Adrenal gland (tissue), 12 donors: ENCODE results near the gene ARAF. TPM values are rescaled to one million over a fixed set of nuclear protein-coding genes. Genes with fewer than 3 reads are reported as not detected.
A peak's percentile ranks its signal among the peaks of the same experiment; 100 is the strongest.

Source experiments
- DNase-seq, 7 donors: peaks; one replicate each; pipeline ENCODE4 v3.0.0-alpha.2; 2019 to 2020
- H3K27ac ChIP-seq, 5 donors: fragments of 200-600 bp; sonication (generic) in 4 of 5; 1 replicate in 3 of 5; 2 replicates in 2 of 5; pipeline versions ENCODE4 v1.5.1 to v1.8.0; 2016 to 2020; ENCODE audit warnings: mild to moderate bottlenecking in 1 of 5
- H3K27me3 ChIP-seq: fragments of 200-600 bp; 2 replicates; pipeline ENCODE4 v1.8.0; 2021
- H3K36me3 ChIP-seq, 2 donors: fragments of 200-600 bp; replicated peaks in 1 of 2; 1 replicate in 1 of 2; 2 replicates in 1 of 2; pipeline versions ENCODE4 v1.5.1 to v1.8.0; 2018 to 2022
- H3K4me1 ChIP-seq, 2 donors: fragments of 200-600 bp; replicated peaks in 1 of 2; 1 replicate in 1 of 2; 2 replicates in 1 of 2; pipeline versions ENCODE4 v1.5.1 to v1.8.0; 2018 to 2021
- H3K4me3 ChIP-seq, 4 donors: fragments of 200-600 bp; sonication (generic) in 3 of 4; one replicate each; pipeline ENCODE4 v1.5.1; 2016 to 2018
- H3K9me3 ChIP-seq, 3 donors: fragments of 200-600 bp; sonication (generic) in 1 of 3; replicated peaks in 1 of 3; 1 replicate in 2 of 3; 2 replicates in 1 of 3; pipeline versions ENCODE4 v1.5.1 to v1.8.0; 2016 to 2021
- POLR2A ChIP-seq, 2 donors: fragments of 450-650 bp; IDR thresholded peaks; one replicate each; pipeline ENCODE4 v1.6.1; 2017; ENCODE audit warnings: antibody characterized with exemption in 2 of 2, mild to moderate bottlenecking in 2 of 2, moderate library complexity in 1 of 2
- WGBS, 4 donors: extraction: QIAGEN DNeasy Blood & Tissue Kit in 2 of 4; methylation state at CpG; one replicate each; pipeline versions ENCODE4 v1.1.5 to v1.1.7; 2013 to 2017; 5-methylcytosine and 5-hydroxymethylcytosine counted together
- intact Hi-C, 2 donors: fragments of 100-400 bp; cut with DNase I; formaldehyde crosslinking; loops; one replicate each; pipeline versions ENCODE4 v1.14.1 to v1.15.0; 2022 to 2023
- polyA plus RNA-seq, 3 donors: library from polyadenylated mRNA; stranded (reverse); fragments of 200-250 nt in 2 of 3; fragments of 350-450 nt in 1 of 3; fragmentation: Illumina TruSeq in 1 of 3; extraction: RNeasy Lipid Tissue Mini Kit (QIAGEN cat#74804) in 1 of 3; gene quantifications; one replicate each; pipeline ENCODE4 v1.2.3, GENCODE V29; 2013 to 2014
- total RNA-seq, 9 donors: library from RNA; depleted of rRNA in 4 of 9; stranded (reverse); fragments of >200 nt in 4 of 9; fragments of 120-200 nt in 1 of 9; fragmentation: NEBNext Ultra II Directional in 1 of 9; extraction: Animal tissue kit (Norgen Biotek cat#: 25700) in 1 of 9; gene quantifications; one replicate each; pipeline versions ENCODE4 v1.1.0 to v1.2.4, GENCODE V29; 2013 to 2023
- TF ChIP-seq, protein P1 (sequence below), 6 experiments: fragments of 450-650 bp in 4 of 6; fragments of 200-600 bp in 2 of 6; sonication (generic) in 1 of 6; IDR thresholded peaks; 1 replicate in 5 of 6; 2 replicates in 1 of 6; pipeline versions ENCODE4 v1.5.1 to v1.8.0; 2016 to 2021; ENCODE audit warnings: antibody characterized with exemption in 6 of 6, mild to moderate bottlenecking in 2 of 6, moderate library complexity in 1 of 6
- donor health status: healthy with polysubstance abuse.
- donor health status: Bipolar disorder and iron deficiency.
- donor health status: DM: yes; HTN: yes; CAD: no.
- donor health status: DM: no; HTN: no; CAD: no.
- donor health status: DM: no; HTN: no; CAD: no.
- donor health status: DM: yes; HTN: yes; CAD: no.

The ARAF gene
- total and polyA plus RNA-seq, 12 donors, result 31.2 to 113 (median 64.2) TPM

DNA sequence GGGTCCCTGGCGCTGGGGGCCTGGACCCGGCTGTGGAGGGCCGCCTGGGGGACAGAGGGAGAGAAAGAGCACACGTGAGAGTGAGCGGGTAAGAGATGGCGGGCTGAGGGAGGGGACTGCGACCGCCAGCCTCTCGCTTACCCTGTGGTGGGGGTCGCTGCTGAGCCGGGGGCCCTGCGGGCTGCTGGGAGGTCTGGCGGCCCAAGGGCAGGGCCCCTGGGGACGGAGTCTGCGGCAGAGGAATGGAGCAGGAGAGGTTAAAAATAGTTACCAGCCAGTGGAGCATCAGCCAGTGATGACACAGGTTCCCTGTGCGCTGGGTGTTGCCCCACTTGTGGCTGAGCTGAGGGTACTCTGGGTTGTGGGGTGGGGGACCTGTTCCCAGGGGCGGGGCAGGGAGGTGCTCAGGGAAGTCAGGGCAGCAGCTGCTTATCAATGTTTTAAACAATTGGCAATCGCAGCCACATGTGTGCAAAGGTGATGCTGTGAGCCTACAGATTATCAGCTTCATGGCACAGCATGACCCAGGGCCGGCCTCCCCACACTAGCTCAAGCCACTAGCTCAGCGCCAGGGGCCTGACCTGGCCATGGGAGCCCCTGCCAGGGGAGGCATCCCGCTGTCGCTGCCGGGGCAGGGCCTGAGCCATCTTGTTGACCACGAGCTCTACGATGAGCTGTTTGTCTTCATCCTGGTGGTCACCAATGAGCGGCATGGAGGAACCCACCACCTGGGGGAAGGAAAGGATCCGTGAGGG, 13.7 kb downstream of the ARAF start:
- H3K27me3 ChIP-seq, result no peaks in the 10 kb centered on the region
- peaks cover 0 to 5% of the 10 kb centered on the region in 2 donors for H3K4me1 ChIP-seq
- peak in 1 of 7 donors; percentile 46 for DNase-seq
- H3K9me3 ChIP-seq, result no peaks in the 10 kb centered on the region
- intact Hi-C loops, result no loop called here
- 49 to 60% (median 59%) methylated on average over 11 to 27 of the region's 27 CpGs; no CpG with 5 or more reads in 1 of the 4 donors for WGBS, 4 donors
- H3K36me3 ChIP-seq, result peaks cover 0 to 12% of the 10 kb centered on the region in 2 donors
- H3K27ac ChIP-seq, result peak overlapping the region in 2 of 5 donors; percentile 56 to 80
- TF ChIP-seq, protein P1, sequence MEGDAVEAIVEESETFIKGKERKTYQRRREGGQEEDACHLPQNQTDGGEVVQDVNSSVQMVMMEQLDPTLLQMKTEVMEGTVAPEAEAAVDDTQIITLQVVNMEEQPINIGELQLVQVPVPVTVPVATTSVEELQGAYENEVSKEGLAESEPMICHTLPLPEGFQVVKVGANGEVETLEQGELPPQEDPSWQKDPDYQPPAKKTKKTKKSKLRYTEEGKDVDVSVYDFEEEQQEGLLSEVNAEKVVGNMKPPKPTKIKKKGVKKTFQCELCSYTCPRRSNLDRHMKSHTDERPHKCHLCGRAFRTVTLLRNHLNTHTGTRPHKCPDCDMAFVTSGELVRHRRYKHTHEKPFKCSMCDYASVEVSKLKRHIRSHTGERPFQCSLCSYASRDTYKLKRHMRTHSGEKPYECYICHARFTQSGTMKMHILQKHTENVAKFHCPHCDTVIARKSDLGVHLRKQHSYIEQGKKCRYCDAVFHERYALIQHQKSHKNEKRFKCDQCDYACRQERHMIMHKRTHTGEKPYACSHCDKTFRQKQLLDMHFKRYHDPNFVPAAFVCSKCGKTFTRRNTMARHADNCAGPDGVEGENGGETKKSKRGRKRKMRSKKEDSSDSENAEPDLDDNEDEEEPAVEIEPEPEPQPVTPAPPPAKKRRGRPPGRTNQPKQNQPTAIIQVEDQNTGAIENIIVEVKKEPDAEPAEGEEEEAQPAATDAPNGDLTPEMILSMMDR (IDR thresholded peaks at IDR 0.05), result no peak
- no peak for TF ChIP-seq POLR2A (IDR thresholded peaks at IDR 0.05)
- H3K4me3 ChIP-seq, result peak overlapping the region in 1 of 4 donors; percentile 2

DNA sequence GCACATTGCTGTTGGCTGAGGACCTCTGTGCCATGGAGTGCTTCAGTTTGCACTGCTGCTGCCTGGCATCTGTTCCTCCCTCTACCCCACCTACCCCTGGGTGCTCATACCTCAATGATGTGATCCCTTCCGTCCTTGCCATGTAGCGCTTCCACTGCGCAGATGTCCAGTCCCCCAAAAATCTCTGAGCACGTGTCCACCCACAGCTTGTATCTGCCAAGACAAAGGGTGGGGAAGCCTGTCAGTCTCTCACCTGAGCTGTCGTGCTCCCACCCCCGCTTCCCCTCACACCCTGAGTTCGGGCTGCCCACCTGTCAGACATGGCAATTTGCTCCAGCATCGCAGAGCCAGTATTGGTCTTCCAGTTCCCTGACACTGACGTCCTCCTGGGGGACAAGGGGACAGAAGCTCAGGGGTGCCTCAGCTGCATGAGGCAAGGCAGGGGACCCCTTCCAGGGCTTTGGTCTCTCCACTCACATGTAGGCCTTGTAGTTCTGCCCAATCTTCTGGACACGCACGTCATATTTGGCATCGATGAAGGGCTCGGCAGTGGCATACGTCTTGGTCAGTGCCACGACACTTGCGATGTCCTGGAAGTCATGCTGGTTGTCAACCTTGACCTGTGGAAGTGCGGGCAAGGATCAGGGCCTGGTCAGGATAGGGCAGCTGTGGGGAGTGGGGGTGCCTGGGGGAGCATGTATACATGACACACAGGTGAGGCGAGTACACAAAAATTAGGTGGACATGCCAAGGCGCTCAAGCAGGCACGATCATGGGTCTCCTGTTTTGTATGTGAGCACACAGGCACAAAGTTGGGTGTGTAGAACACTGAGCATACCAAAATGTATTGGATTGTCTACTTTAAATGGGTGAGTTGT, 15.3 kb downstream of the ARAF start:
- no peak for TF ChIP-seq POLR2A (IDR thresholded peaks at IDR 0.05)
- TF ChIP-seq, protein P1 (IDR thresholded peaks at IDR 0.05), result no peak
- Histone ChIP-seq H3K36me3 (peaks cover 0 to 6% of the 10 kb centered on the region in 2 donors), H3K27ac (no peak overlapping the region), H3K27me3 (no peaks in the 10 kb centered on the region), H3K4me1 (peaks cover 0 to 5% of the 10 kb centered on the region in 2 donors), H3K9me3 (no peaks in the 10 kb centered on the region), H3K4me3 (no peak overlapping the region)
- DNase-seq, result peak in 1 of 7 donors; percentile 39
- intact Hi-C loops, result no loop called here
- 89 to 96% (median 92%) methylated on average over 8 to 20 of the region's 20 CpGs for WGBS, 4 donors

DNA sequence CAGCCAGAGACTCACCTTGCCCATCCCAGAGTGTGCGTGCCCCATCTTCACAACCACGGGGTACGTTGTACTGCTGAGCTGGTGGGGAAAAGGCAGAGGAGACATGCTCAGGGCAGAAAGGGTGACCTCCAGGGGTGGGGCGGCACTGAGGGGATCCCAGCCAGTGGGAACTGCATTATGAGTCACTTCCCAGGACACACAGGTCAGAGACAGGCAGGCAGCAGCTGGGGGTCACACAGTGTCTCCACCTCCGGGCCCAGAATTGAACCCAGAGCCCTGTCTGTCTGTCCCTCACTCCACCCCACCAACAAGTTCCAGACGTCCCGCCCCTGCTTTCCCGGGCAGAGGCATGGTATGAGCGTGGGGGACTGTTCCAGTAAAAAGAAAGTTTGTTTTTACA, 16.4 kb downstream of the ARAF start:
- 32 to 67% (median 59%) methylated on average over 5 to 9 of the region's 9 CpGs for WGBS, 4 donors
- Histone ChIP-seq H3K4me3 (no peak overlapping the region), H3K27ac (peak overlapping the region in 1 of 5 donors; percentile 11), H3K9me3 (no peaks in the 10 kb centered on the region), H3K4me1 (peaks cover 0 to 5% of the 10 kb centered on the region in 2 donors), H3K36me3 (no peaks in the 10 kb centered on the region), H3K27me3 (no peaks in the 10 kb centered on the region)
- intact Hi-C loops, result no loop called here
- no peak for DNase-seq
- TF ChIP-seq POLR2A (IDR thresholded peaks at IDR 0.05), result no peak

DNA sequence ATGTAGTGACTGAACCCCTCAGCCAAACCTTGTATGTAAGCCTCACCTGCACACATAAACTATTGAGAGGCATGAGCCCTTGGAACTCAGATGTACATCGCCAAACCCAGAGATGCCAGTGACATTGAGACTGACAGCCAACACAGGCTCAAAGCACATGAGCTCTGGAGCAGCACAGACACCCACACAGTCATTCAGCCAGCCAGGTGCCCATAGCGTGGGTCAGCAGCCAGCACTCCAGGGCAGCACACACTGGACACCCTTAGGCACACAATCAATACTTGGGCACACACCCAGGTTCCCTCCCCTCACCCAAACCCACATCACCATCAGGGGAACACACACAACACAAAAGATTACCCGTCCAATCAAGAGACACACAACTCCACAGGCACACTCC, 16.9 kb downstream of the ARAF start:
- H3K4me1 ChIP-seq, result peaks cover 0 to 5% of the 10 kb centered on the region in 2 donors
- TF ChIP-seq POLR2A (IDR thresholded peaks at IDR 0.05), result no peak
- TF ChIP-seq, protein P1 (IDR thresholded peaks at IDR 0.05), result no peak
- WGBS, 4 donors, result 29 to 78% (median 72%) methylated on average over 1 to 3 of the region's 3 CpGs
- DNase-seq, result no peak
- no peak overlapping the region for H3K27ac ChIP-seq
- no peaks in the 10 kb centered on the region for H3K36me3 ChIP-seq
- intact Hi-C loops, result no loop called here
- H3K4me3 ChIP-seq, result no peak overlapping the region
- no peaks in the 10 kb centered on the region for H3K27me3 ChIP-seq
- H3K9me3 ChIP-seq, result no peaks in the 10 kb centered on the region
